Activated CD8-positive, alpha-beta T cell treated with anti-CD3 and anti-CD28 coated beads for 36 hours (primary cell): ENCODE results near the gene KLHL2. TPM values are rescaled to one million over a fixed set of nuclear protein-coding genes. Genes with fewer than 3 reads are reported as not detected.
"Not testable (repeated sequence)": the region's sequence is repeated elsewhere in the genome, so short reads cannot be mapped to it uniquely, and the experiment has no call there.

ENCODE experiments used
- ATAC-seq: fragments of 200-7000 bp; cut with Tn5 transposase; one replicate; pipeline ENCODE4 v1.10.0; 2021; ENCODE audit warnings: mild to moderate bottlenecking, moderate library complexity
- CTCF ChIA-PET: fragments of 350-600 bp; sonication (Branson Sonifier 250); formaldehyde crosslinking; loops from one replicate; lab custom pipeline; 2021; ENCODE audit warnings: antibody characterized with exemption; lab: Charles Lee
- POLR2A ChIA-PET: fragments of 350-600 bp; sonication (Branson Sonifier 250); formaldehyde crosslinking; loops from one replicate; lab custom pipeline; 2021; ENCODE audit warnings: antibody characterized with exemption; lab: Charles Lee
- DNase-seq: peaks from one replicate; pipeline ENCODE4 v3.0.0-alpha.2; 2020
- H3K27ac Mint-ChIP-seq: one replicate; pipeline ENCODE4 v1.8.0; 2021; ENCODE audit warnings: mild to moderate bottlenecking, mixed read lengths
- H3K27me3 Mint-ChIP-seq: one replicate; pipeline ENCODE4 v1.8.0; 2021; ENCODE audit warnings: mixed read lengths
- H3K36me3 Mint-ChIP-seq: one replicate; pipeline ENCODE4 v1.8.0; 2021; ENCODE audit warnings: low read depth, mixed read lengths
- H3K4me1 Mint-ChIP-seq: one replicate; pipeline ENCODE4 v1.8.0; 2021; ENCODE audit warnings: low read depth, mixed read lengths
- H3K4me3 Mint-ChIP-seq: one replicate; pipeline ENCODE4 v1.8.0; 2021; ENCODE audit warnings: mild to moderate bottlenecking, moderate library complexity, mixed read lengths
- H3K9me3 Mint-ChIP-seq: one replicate; pipeline ENCODE4 v1.8.0; 2021; ENCODE audit warnings: mixed read lengths
- CTCF ChIP-seq: fragments of 200-600 bp; IDR thresholded peaks from one replicate; pipeline ENCODE4 v1.8.0; 2022; ENCODE audit warnings: antibody characterized with exemption, mild to moderate bottlenecking
- intact Hi-C: fragments of 100-400 bp; cut with micrococcal nuclease; formaldehyde crosslinking; loops from one replicate; pipeline ENCODE4 v1.10.0; 2022
- total RNA-seq, 2 experiments: library from RNA; stranded (reverse); gene quantifications; one replicate each; pipeline ENCODE4 v1.2.3, GENCODE V29; 2021

KLHL2 gene
- total RNA-seq, 2 experiments from 2014 or later: 24.5 to 29.4 TPM

DNA sequence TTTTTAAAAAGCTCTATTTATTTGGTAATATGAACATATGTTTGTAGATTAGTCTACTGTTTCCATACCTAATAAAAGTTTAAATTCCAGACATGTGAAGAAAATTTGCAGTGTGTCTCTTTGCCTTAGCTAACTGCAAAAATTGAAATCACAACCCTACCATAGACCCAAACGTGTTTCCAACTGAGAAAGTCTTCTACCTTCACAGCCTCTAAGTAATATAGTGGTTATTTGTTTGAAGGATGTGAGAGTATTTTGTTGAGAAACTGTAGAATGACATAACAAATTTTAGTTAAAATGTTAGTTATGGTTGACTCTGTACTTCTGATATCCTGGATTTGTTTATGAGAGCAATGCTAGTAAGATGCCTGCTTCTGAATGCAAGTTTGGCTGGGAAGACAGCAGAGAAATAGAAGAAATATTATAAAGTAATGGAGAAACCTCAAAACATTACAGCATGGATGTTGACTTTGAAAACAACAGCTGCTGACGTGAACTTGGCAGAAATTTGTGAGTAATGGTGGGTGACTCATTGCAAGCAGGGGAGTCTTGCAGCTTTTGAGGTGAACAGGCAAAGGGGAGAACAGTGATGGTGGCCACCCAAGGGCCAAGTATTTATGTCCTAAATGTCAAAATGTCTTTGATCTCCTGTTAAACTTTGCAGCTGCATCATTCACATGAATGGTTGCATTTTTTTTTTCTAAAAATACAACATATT is 7.8 kb downstream of the KLHL2 start:
- Mint-ChIP-seq H3K27ac (peak overlapping the region; percentile 88), H3K4me1 (peaks cover 76% of the 10 kb centered on the region), H3K36me3 (peaks cover 15% of the 10 kb centered on the region), H3K4me3 (peak overlapping the region; percentile 36)
- ATAC-seq (peak; percentile 91), DNase-seq (peak; percentile 78)
- intact Hi-C loops, H3K27me3 Mint-ChIP-seq, POLR2A ChIA-PET, H3K9me3 Mint-ChIP-seq: not testable (repeated sequence)
- CTCF ChIA-PET: interaction anchor here (0.6 kb wide), 1 partner anchor 295 kb away, joined by 3 read pairs; no protein-coding TSS in a partner anchor

DNA sequence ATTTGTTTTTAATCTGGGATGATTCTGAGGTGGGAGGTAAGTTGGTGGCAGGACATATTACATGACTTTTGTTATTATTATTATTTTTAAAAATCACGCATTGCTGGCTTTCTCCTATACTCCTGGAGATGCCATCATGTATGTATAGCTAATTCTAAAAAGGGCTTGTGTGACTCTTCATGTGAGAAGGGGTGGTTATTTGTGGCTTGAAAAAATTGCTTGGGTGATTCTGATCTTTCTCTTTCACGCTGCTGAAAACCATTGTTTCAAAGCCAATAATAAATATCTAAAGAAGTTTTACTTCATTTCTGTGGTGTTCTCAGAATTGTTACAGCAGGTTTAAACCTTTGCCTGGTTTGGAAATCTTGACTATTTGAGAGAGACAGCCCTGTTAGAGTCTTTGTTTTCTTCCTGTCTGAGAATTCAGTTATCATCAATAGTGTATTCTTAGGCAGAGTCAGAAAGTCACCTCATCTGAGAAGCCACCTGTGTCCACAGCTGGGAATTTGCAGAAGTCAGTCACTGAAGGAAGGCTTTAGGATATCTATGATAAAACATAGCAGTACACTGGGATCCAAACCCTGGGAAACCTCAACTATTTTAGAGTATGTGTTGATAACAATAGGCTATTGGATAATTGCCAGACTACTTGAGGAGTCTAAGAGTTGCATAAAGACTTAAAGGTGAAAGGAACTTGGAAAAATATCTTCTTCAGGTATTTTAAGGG is 8.6 kb downstream of the KLHL2 start:
- H3K4me1 Mint-ChIP-seq: peaks cover 70% of the 10 kb centered on the region
- peak overlapping the region; percentile 88 for H3K27ac Mint-ChIP-seq
- H3K36me3 Mint-ChIP-seq: peaks cover 15% of the 10 kb centered on the region
- intact Hi-C loops, H3K27me3 Mint-ChIP-seq, POLR2A ChIA-PET, DNase-seq, H3K9me3 Mint-ChIP-seq: not testable (repeated sequence)
- ATAC-seq: peak; percentile 56
- H3K4me3 Mint-ChIP-seq: peak overlapping the region; percentile 36
- CTCF ChIA-PET: interaction anchor here (0.6 kb wide), 1 partner anchor 294 kb away, joined by 3 read pairs; no protein-coding TSS in a partner anchor

DNA sequence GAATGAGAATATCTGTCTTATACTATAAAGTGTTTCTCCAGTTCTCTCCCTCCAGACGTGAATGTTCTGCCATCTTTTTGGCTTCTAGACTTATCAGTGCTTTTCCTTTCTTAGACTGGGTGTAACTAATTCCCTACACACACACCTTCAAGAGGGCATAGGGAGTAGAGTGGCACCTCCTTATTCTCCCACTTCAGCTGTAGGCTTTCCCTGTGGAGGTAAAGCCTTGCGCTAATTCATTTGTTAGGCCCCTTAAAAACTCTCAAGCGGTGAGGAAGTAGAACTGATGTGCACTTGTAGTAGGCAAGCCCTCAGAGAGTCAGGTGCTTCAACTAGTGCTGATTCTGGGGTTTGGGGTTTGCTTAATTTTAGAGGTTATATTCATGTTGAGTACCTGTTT is 10.0 kb downstream of the KLHL2 start:
- DNase-seq (no peak), ATAC-seq (no peak)
- ChIA-PET CTCF (interaction anchor here (1.1 kb wide), 1 partner anchor 9 kb away, joined by 3 read pairs; no protein-coding TSS in a partner anchor), POLR2A (no interaction called here)
- Mint-ChIP-seq H3K4me1 (peaks cover 73% of the 10 kb centered on the region), H3K27me3 (no peaks in the 10 kb centered on the region), H3K27ac (peak overlapping the region; percentile 14), H3K9me3 (no peaks in the 10 kb centered on the region), H3K36me3 (peaks cover 27% of the 10 kb centered on the region), H3K4me3 (no peak overlapping the region)
- TF ChIP-seq CTCF: no peak
- intact Hi-C loops: no loop called here

- ATAC-seq, intact Hi-C loops, CTCF ChIA-PET, H3K9me3 Mint-ChIP-seq, H3K27me3 Mint-ChIP-seq, DNase-seq, POLR2A ChIA-PET, H3K4me3 Mint-ChIP-seq: not testable (repeated sequence)
- peak overlapping the region; percentile 70 for H3K27ac Mint-ChIP-seq
- H3K4me1 Mint-ChIP-seq: peaks cover 54% of the 10 kb centered on the region
- peaks cover 39% of the 10 kb centered on the region for H3K36me3 Mint-ChIP-seq
Observed at GRCh38 chr4:165221306-165221705, 13.9 kb downstream of the KLHL2 start.

DNA sequence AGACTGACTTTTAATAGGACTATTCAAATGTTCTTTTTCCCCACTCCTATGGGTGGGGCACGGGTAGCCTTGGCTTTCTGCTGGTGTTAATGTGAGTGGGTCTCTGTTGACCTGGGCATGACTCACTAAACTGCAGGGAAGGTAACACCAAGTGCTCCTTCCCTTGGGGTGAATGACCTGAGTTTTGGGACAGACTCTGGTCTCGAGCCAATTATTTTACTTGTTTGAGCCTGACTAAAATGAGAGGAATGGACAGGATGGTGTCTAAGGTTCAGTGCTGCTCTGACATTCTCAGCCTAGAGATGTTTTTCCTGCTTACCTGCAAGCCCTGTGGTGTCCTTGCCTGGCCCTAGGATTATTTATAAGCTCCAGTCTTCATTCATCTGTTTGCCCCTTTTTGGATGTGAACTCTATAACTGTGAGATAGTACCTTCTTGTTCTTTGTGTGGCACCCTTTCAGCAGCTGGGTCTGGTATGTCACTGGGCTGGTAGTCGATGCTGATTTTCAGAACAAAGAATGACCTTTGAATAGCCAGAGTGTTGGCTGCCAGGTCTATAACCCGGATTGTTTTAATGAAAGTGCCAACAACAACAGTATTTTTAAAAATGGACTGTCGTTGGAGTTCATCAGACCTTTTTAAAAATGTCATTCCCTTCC is 14.8 kb downstream of the KLHL2 start:
- H3K4me3 Mint-ChIP-seq, POLR2A ChIA-PET, DNase-seq, CTCF ChIA-PET, H3K9me3 Mint-ChIP-seq, intact Hi-C loops, H3K27me3 Mint-ChIP-seq: not testable (repeated sequence)
- peaks cover 46% of the 10 kb centered on the region for H3K4me1 Mint-ChIP-seq
- peak overlapping the region; percentile 89 for H3K27ac Mint-ChIP-seq
- H3K36me3 Mint-ChIP-seq: peaks cover 40% of the 10 kb centered on the region
- ATAC-seq: peak; percentile 51

DNA sequence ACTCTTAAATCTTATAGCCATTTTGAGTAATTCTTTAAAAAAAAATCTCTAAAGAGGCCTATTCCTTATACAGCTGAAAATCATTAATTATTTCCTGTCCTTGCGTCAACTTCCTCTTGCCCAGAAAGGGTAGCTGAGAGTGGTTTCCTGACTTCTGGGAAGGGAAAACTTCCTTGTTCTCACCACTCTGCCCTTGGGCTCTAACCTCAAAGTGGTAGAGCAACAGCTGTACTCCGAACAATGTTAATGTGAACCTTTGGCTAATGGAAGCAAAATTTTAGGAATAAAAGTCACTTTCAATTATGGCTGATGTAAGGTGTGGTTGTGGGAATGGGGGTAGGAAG is 15.3 kb downstream of the KLHL2 start:
- no peak for TF ChIP-seq CTCF
- peak; percentile 24 for ATAC-seq
- POLR2A ChIA-PET: no interaction called here
- peak overlapping the region; percentile 89 for H3K27ac Mint-ChIP-seq
- peak overlapping the region; percentile 26 for H3K4me3 Mint-ChIP-seq
- H3K4me1 Mint-ChIP-seq: peaks cover 40% of the 10 kb centered on the region
- no peak for DNase-seq
- CTCF ChIA-PET: no interaction called here
- H3K9me3 Mint-ChIP-seq: no peaks in the 10 kb centered on the region
- intact Hi-C loops: no loop called here
- peaks cover 42% of the 10 kb centered on the region for H3K36me3 Mint-ChIP-seq
- no peaks in the 10 kb centered on the region for H3K27me3 Mint-ChIP-seq

DNA sequence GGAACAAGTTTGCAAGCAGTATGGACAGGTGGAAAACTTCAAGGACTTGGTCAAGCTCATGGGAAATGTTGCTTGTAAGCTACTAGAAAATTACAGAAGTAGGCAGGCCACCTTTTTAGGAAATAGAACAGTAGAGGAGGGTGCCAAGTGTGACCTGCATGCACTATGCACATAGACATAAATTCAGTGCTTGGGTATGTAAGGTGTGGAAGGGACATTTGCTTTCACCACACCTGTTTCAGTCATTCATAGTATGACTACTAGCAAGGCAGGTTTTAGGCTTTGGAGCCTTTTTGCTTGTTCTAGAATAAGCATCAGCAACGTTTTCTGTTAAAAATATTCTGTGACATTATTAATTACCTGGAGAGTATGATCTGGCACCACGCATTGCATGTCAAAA is 20.0 kb downstream of the KLHL2 start:
- DNase-seq, H3K27ac Mint-ChIP-seq, H3K9me3 Mint-ChIP-seq, CTCF ChIA-PET, ATAC-seq, POLR2A ChIA-PET, H3K27me3 Mint-ChIP-seq, H3K4me3 Mint-ChIP-seq, intact Hi-C loops: not testable (repeated sequence)
- peaks cover 42% of the 10 kb centered on the region for H3K36me3 Mint-ChIP-seq
- H3K4me1 Mint-ChIP-seq: peaks cover 31% of the 10 kb centered on the region

GRCh38 chr4:165229490-165230200 is 22.3 kb downstream of the KLHL2 start:
- intact Hi-C loops, CTCF ChIA-PET, H3K9me3 Mint-ChIP-seq, DNase-seq, H3K4me3 Mint-ChIP-seq, ATAC-seq, POLR2A ChIA-PET, H3K27me3 Mint-ChIP-seq: not testable (repeated sequence)
- Mint-ChIP-seq H3K36me3 (peaks cover 42% of the 10 kb centered on the region), H3K27ac (peak overlapping the region; percentile 62), H3K4me1 (peaks cover 31% of the 10 kb centered on the region)
